Measurements from ENCODE around the gene ATXN1L.

The ATXN1L gene

GRCh38 chr16:71837150-71837549 is 8.6 kb upstream of the ATXN1L start:
- H3K9me3 Mint-ChIP-seq: no peaks in the 10 kb centered on the region
- peaks cover 2% of the 10 kb centered on the region for H3K4me1 Mint-ChIP-seq (ENCODE audit: low read depth)
- H3K36me3 Mint-ChIP-seq (ENCODE audit: low read depth): no peaks in the 10 kb centered on the region
- no peak overlapping the region for H3K4me3 Mint-ChIP-seq
- no peak overlapping the region for H3K27ac Mint-ChIP-seq
- H3K27me3 Mint-ChIP-seq (ENCODE audit: low read depth): no peaks in the 10 kb centered on the region

GRCh38 chr16:71840052-71840451 is 5.7 kb upstream of the ATXN1L start:
- no peak overlapping the region for H3K4me3 Mint-ChIP-seq
- H3K27me3 Mint-ChIP-seq (ENCODE audit: low read depth): no peaks in the 10 kb centered on the region
- peaks cover 10% of the 10 kb centered on the region for H3K4me1 Mint-ChIP-seq (ENCODE audit: low read depth)

GRCh38 chr16:71843572-71843971 is 2.2 kb upstream of the ATXN1L start:
- peak overlapping the region; percentile 77 for H3K27ac Mint-ChIP-seq
- no peaks in the 10 kb centered on the region for H3K27me3 Mint-ChIP-seq (ENCODE audit: low read depth)
- H3K9me3 Mint-ChIP-seq: no peaks in the 10 kb centered on the region
- H3K4me3 Mint-ChIP-seq: no peak overlapping the region
- peaks cover 33% of the 10 kb centered on the region for H3K4me1 Mint-ChIP-seq (ENCODE audit: low read depth)
- H3K36me3 Mint-ChIP-seq (ENCODE audit: low read depth): peaks cover 9% of the 10 kb centered on the region

More at GRCh38 chr16:71840052-71840451, 5.7 kb upstream of the ATXN1L start:
- no peaks in the 10 kb centered on the region for H3K9me3 Mint-ChIP-seq
- no peak overlapping the region for H3K27ac Mint-ChIP-seq
- no peaks in the 10 kb centered on the region for H3K36me3 Mint-ChIP-seq (ENCODE audit: low read depth)

- Mint-ChIP-seq H3K36me3 (ENCODE audit: low read depth) (peaks cover 25% of the 10 kb centered on the region), H3K27me3 (ENCODE audit: low read depth) (no peaks in the 10 kb centered on the region), H3K4me3 (peak overlapping the region; percentile 93), H3K9me3 (no peaks in the 10 kb centered on the region), H3K27ac (peak overlapping the region; percentile 84), H3K4me1 (ENCODE audit: low read depth) (peaks cover 39% of the 10 kb centered on the region)
Observed at GRCh38 chr16:71846431-71846830, 655 bp downstream of the ATXN1L start.

- H3K36me3 Mint-ChIP-seq (ENCODE audit: low read depth): peaks cover 31% of the 10 kb centered on the region
- no peaks in the 10 kb centered on the region for H3K9me3 Mint-ChIP-seq
- peak overlapping the region; percentile 93 for H3K4me3 Mint-ChIP-seq
- H3K27ac Mint-ChIP-seq: peak overlapping the region; percentile 84
- peaks cover 43% of the 10 kb centered on the region for H3K4me1 Mint-ChIP-seq (ENCODE audit: low read depth)
- H3K27me3 Mint-ChIP-seq (ENCODE audit: low read depth): no peaks in the 10 kb centered on the region
Observed at GRCh38 chr16:71847096-71847495, 1.3 kb downstream of the ATXN1L start.

- no peak overlapping the region for H3K4me3 Mint-ChIP-seq
- H3K4me1 Mint-ChIP-seq (ENCODE audit: low read depth): peaks cover 44% of the 10 kb centered on the region
- H3K27me3 Mint-ChIP-seq (ENCODE audit: low read depth): no peaks in the 10 kb centered on the region
- no peak overlapping the region for H3K27ac Mint-ChIP-seq
- no peaks in the 10 kb centered on the region for H3K9me3 Mint-ChIP-seq
- peaks cover 35% of the 10 kb centered on the region for H3K36me3 Mint-ChIP-seq (ENCODE audit: low read depth)
Observed at GRCh38 chr16:71848622-71849021, 2.8 kb downstream of the ATXN1L start.

GRCh38 chr16:71851746-71852145 is 6.0 kb downstream of the ATXN1L start:
- no peak overlapping the region for H3K4me3 Mint-ChIP-seq
- peaks cover 43% of the 10 kb centered on the region for H3K36me3 Mint-ChIP-seq (ENCODE audit: low read depth)
- H3K4me1 Mint-ChIP-seq (ENCODE audit: low read depth): peaks cover 52% of the 10 kb centered on the region
- no peaks in the 10 kb centered on the region for H3K9me3 Mint-ChIP-seq
- H3K27ac Mint-ChIP-seq: no peak overlapping the region
- no peaks in the 10 kb centered on the region for H3K27me3 Mint-ChIP-seq (ENCODE audit: low read depth)

GRCh38 chr16:71852158-71852557 is 6.4 kb downstream of the ATXN1L start:
- H3K27me3 Mint-ChIP-seq (ENCODE audit: low read depth): no peaks in the 10 kb centered on the region
- no peaks in the 10 kb centered on the region for H3K9me3 Mint-ChIP-seq
- H3K4me3 Mint-ChIP-seq: no peak overlapping the region
- H3K4me1 Mint-ChIP-seq (ENCODE audit: low read depth): peaks cover 50% of the 10 kb centered on the region
- no peak overlapping the region for H3K27ac Mint-ChIP-seq
- peaks cover 43% of the 10 kb centered on the region for H3K36me3 Mint-ChIP-seq (ENCODE audit: low read depth)

- H3K27me3 Mint-ChIP-seq (ENCODE audit: low read depth): no peaks in the 10 kb centered on the region
- no peaks in the 10 kb centered on the region for H3K9me3 Mint-ChIP-seq
- H3K36me3 Mint-ChIP-seq (ENCODE audit: low read depth): peaks cover 43% of the 10 kb centered on the region
- peaks cover 46% of the 10 kb centered on the region for H3K4me1 Mint-ChIP-seq (ENCODE audit: low read depth)
- H3K27ac Mint-ChIP-seq: no peak overlapping the region
- no peak overlapping the region for H3K4me3 Mint-ChIP-seq
Observed at GRCh38 chr16:71852561-71852960, 6.8 kb downstream of the ATXN1L start.

GRCh38 chr16:71853413-71853812 is 7.6 kb downstream of the ATXN1L start:
- H3K4me1 Mint-ChIP-seq (ENCODE audit: low read depth): peaks cover 40% of the 10 kb centered on the region
- no peak overlapping the region for H3K27ac Mint-ChIP-seq
- no peaks in the 10 kb centered on the region for H3K27me3 Mint-ChIP-seq (ENCODE audit: low read depth)
- H3K9me3 Mint-ChIP-seq: no peaks in the 10 kb centered on the region
- peaks cover 38% of the 10 kb centered on the region for H3K36me3 Mint-ChIP-seq (ENCODE audit: low read depth)
- no peak overlapping the region for H3K4me3 Mint-ChIP-seq

- Mint-ChIP-seq H3K9me3 (no peaks in the 10 kb centered on the region), H3K27ac (no peak overlapping the region), H3K27me3 (ENCODE audit: low read depth) (no peaks in the 10 kb centered on the region), H3K4me3 (no peak overlapping the region), H3K36me3 (ENCODE audit: low read depth) (peaks cover 32% of the 10 kb centered on the region), H3K4me1 (ENCODE audit: low read depth) (peaks cover 36% of the 10 kb centered on the region)
Observed at GRCh38 chr16:71854369-71854948, 8.7 kb downstream of the ATXN1L start.

GRCh38 chr16:71855937-71856662 is 10.3 kb downstream of the ATXN1L start:
- H3K4me3 Mint-ChIP-seq: no peak overlapping the region
- no peaks in the 10 kb centered on the region for H3K27me3 Mint-ChIP-seq (ENCODE audit: low read depth)
- peak overlapping the region; percentile 74 for H3K27ac Mint-ChIP-seq
- H3K36me3 Mint-ChIP-seq (ENCODE audit: low read depth): peaks cover 26% of the 10 kb centered on the region
- no peaks in the 10 kb centered on the region for H3K9me3 Mint-ChIP-seq
- peaks cover 35% of the 10 kb centered on the region for H3K4me1 Mint-ChIP-seq (ENCODE audit: low read depth)

- H3K4me1 Mint-ChIP-seq (ENCODE audit: low read depth): peaks cover 16% of the 10 kb centered on the region
- peaks cover 14% of the 10 kb centered on the region for H3K36me3 Mint-ChIP-seq (ENCODE audit: low read depth)
- H3K4me3 Mint-ChIP-seq: no peak overlapping the region
- H3K9me3 Mint-ChIP-seq: no peaks in the 10 kb centered on the region
- H3K27me3 Mint-ChIP-seq (ENCODE audit: low read depth): no peaks in the 10 kb centered on the region
- no peak overlapping the region for H3K27ac Mint-ChIP-seq
Observed at GRCh38 chr16:71859762-71860521, 14.2 kb downstream of the ATXN1L start.

GRCh38 chr16:71863995-71864394 is 18.2 kb downstream of the ATXN1L start:
- no peaks in the 10 kb centered on the region for H3K4me1 Mint-ChIP-seq (ENCODE audit: low read depth)
- no peaks in the 10 kb centered on the region for H3K27me3 Mint-ChIP-seq (ENCODE audit: low read depth)
- no peaks in the 10 kb centered on the region for H3K9me3 Mint-ChIP-seq
- no peak overlapping the region for H3K27ac Mint-ChIP-seq
- no peak overlapping the region for H3K4me3 Mint-ChIP-seq
- peaks cover 15% of the 10 kb centered on the region for H3K36me3 Mint-ChIP-seq (ENCODE audit: low read depth)

Data from T-helper 1 cell treated with Interleukin-12 subunit alpha and Interleukin-12 subunit beta and Interleukin-4 antibody, amounts not matched to agents 30 μg/mL and 1 μg/mL, for 36 hours (primary cell).